Suppressor macrophage treated with lipopolysaccharide for 4 hours (primary cell): ENCODE measurements around the gene PTGER1.
"Not testable (repeated sequence)": the region's sequence is repeated elsewhere in the genome, so short reads cannot be mapped to it uniquely, and the experiment has no call there.

Experiments
- DNase-seq: peaks from one replicate; pipeline ENCODE4 v3.0.0-alpha.2; 2020

Gene PTGER1

GRCh38 chr19:14473073-14473977 lies 1.8 kb downstream of the PTGER1 start:
- no peak for DNase-seq

- DNase-seq = peak; percentile 70
Observed at GRCh38 chr19:14472202-14472938, 2.8 kb downstream of the PTGER1 start.

GRCh38 chr19:14471436-14472187 lies 3.5 kb downstream of the PTGER1 start:
- DNase-seq = no peak

GRCh38 chr19:14470031-14470876 lies 4.9 kb downstream of the PTGER1 start:
- DNase-seq = no peak

GRCh38 chr19:14467816-14468215 lies 7.3 kb downstream of the PTGER1 start:
- DNase-seq = no peak

DNA sequence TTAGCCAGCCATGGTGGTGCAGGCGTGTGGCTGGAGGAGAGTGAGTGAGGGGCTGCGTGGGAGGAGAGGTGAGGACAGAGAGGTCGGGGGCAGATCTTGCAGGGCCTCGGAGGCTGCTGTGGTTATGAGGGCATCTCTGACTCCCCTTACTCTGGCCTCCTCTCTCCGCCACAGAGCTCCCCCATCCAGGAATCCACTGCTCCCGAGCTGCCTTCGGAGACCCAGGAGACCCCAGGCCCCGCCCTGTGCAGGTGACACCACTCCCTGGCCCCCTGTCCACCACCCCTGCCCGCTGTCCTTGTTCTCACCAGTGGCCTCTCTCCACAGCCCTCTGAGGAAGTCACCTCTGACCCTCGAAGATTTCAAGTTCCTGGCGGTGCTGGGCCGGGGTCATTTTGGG lies 7.8 kb downstream of the PTGER1 start:
- DNase-seq = no peak

DNA sequence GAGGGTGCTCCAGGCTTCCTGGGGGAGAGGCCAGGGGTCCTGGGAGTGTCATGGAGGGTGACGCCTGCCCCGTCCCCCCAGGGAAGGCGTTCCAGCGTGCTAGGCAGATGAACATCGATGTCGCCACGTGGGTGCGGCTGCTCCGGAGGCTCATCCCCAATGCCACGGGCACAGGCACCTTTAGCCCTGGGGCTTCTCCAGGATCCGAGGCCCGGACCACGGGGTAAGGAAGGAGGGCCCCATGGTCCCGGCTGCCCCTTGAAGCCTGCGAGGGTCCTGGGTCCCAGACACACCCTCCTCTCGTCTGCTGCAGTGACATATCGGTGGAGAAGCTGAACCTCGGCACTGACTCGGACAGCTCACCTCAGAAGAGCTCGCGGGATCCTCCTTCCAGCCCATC lies 11.4 kb downstream of the PTGER1 start:
- no peak for DNase-seq

DNA sequence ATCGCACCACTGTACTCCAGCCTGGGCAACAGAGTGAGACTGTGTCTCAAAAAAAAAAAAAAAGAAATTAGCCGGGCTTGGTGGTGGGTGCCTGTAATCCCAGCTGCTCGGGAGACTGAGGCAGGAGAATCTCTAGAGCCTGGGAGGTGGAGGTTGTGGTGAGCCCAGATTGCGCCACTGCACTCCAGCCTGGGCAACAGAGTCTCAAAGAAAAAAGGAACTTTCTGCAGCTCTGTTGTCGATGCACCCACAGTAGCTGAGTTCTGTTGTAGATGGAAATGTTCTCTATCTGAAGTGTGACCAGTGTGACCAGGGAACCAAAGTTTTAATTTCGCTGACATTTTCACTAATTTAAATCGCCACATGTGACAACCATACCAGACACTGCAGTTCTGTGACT lies 12.8 kb downstream of the PTGER1 start:
- DNase-seq = not testable (repeated sequence)

DNA sequence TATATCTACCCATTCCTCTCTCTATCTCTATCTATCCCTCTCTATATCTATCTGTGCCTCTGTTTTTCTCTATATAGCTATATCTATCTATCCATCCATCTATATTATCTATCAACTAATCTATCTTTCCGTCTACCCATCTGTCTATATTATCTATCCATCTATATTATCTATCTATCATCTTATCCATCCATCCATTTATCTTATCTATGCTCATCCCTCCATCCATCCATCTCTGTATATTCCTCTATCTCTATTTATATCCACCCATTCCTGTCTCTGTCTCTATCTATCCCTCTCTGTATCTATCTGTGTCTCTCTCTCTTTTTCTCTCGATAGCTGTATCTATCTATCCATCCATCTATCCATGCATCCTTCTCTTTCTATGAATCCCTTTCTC lies 14.2 kb downstream of the PTGER1 start:
- no peak for DNase-seq

- DNase-seq = no peak
Observed at GRCh38 chr19:14459703-14460102, 15.5 kb downstream of the PTGER1 start.

- DNase-seq = not testable (repeated sequence)
Observed at GRCh38 chr19:14452303-14452702, 22.9 kb downstream of the PTGER1 start.

DNA sequence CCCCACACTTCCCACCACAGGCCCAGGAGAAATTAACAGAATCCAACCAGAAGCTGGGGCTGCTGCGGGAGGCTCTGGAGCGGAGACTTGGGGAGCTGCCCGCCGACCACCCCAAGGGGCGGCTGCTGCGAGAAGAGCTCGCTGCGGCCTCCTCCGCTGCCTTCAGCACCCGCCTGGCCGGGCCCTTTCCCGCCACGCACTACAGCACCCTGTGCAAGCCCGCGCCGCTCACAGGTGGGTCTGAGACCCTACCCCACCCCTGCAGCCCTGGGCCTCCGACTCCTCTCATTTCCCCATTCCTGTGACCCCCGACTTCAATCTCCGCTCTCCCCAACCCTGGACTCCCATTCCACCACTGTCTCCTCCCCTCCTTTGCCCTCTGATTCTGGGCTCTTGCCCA lies 24.3 kb downstream of the PTGER1 start:
- no peak for DNase-seq

- peak; percentile 39 for DNase-seq
Observed at GRCh38 chr19:14450168-14450874, 24.8 kb downstream of the PTGER1 start.

GRCh38 chr19:14449321-14449720 lies 25.8 kb downstream of the PTGER1 start:
- no peak for DNase-seq

DNA sequence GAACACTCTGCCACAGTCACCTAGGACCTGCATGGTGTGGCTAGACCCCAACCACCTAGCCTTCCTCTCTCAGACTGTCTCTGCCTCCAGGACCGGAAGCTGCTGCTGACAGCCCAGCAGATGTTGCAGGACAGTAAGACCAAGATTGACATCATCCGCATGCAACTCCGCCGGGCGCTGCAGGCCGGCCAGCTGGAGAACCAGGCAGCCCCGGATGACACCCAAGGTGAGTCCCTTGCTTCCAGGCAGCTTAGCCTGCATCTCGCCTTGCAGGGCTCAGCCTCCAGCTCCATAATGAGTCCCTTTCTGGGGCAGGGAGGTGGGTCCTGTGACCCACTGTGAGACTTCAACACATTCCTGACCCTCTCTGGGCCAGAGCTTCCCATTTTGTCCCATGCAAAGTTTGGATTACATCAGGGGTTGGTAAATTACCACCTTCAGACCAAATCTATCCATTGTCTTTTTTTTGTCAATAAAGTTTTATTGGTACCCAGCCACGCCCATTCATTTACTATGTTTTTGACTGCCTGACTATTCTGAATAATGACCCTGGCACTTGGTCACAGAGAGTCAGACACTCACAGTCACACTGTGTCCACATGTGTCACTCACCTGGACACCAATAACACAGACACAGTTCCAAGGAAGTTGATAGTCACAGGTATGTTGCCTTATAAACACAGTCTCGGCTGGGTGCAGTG lies 28.7 kb downstream of the PTGER1 start:
- no peak for DNase-seq

GRCh38 chr19:14443632-14444216 lies 31.4 kb downstream of the PTGER1 start:
- DNase-seq = no peak

GRCh38 chr19:14442891-14443631 lies 32.1 kb downstream of the PTGER1 start:
- no peak for DNase-seq

DNA sequence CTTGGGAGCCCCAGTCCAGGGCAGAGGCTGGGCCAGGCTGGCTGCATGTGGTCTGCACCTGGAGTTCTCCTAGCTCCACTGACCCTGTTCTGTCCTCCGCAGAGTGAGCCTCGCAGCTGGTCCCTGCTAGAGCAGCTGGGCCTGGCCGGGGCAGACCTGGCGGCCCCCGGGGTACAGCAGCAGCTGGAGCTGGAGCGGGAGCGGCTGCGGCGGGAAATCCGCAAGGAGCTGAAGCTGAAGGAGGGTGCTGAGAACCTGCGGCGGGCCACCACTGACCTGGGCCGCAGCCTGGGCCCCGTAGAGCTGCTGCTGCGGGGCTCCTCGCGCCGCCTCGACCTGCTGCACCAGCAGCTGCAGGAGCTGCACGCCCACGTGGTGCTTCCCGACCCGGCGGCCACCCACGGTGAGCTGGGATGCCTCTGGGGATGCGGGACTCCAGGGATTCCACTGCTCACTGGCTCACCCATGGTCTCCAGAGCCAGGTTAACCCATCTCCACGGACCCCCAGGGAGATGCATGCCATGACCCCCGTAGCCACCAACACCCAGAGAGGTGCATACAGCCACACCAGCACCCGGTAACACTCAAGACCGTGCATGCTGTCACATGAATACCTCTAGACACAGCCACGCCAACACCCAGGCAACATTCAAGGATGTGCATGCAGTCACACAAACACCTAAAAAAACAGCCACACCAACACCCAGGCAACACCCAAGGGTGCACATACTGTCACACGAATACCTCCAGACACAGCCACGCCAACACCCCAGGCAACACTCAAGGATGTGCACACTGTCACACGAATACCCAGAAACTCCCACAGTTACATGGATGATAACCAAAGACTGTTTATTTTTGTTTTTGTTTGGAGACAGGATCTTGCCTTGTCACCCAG lies 33.9 kb downstream of the PTGER1 start:
- DNase-seq = no peak

- DNase-seq = peak; percentile 90
Observed at GRCh38 chr19:14440049-14440448, 35.1 kb downstream of the PTGER1 start.
